Mesothelial cell of epicardium (in vitro differentiated cells): ENCODE results near the gene YWHAG. TPM values are rescaled to one million over a fixed set of nuclear protein-coding genes. Genes with fewer than 3 reads are reported as not detected.

Experiments
- DNase-seq, 2 experiments: peaks; one replicate each; pipeline ENCODE4 v3.0.0; 2021; ENCODE audit warnings: low spot score in 2 of 2; ENCODE audit not compliant: unreplicated experiment in 2 of 2
- H3K27ac Mint-ChIP-seq: 2 replicates; pipeline ENCODE4 v1.8.0; 2021; ENCODE audit warnings: mixed read lengths
- H3K27me3 Mint-ChIP-seq: 2 replicates; pipeline ENCODE4 v1.8.0; 2021; ENCODE audit warnings: low read depth, mixed read lengths
- H3K36me3 Mint-ChIP-seq: 2 replicates; pipeline ENCODE4 v1.8.0; 2021; ENCODE audit warnings: mixed read lengths
- H3K4me1 Mint-ChIP-seq: 2 replicates; pipeline ENCODE4 v1.8.0; 2021; ENCODE audit warnings: mixed read lengths
- H3K4me3 Mint-ChIP-seq: 2 replicates; pipeline ENCODE4 v1.8.0; 2021; ENCODE audit warnings: mild to moderate bottlenecking, moderate library complexity, mixed read lengths
- H3K9me3 Mint-ChIP-seq: 2 replicates; pipeline ENCODE4 v1.8.0; 2021; ENCODE audit warnings: mixed read lengths
- CTCF ChIP-seq: fragments of 200-600 bp; sonication (generic); IDR thresholded peaks from one replicate; pipeline ENCODE4 v1.5.0; 2021; ENCODE audit warnings: antibody characterized with exemption; ENCODE audit not compliant: unreplicated experiment
- total RNA-seq: library from RNA; stranded (reverse); gene quantifications from 3 replicates; pipeline ENCODE4 v1.2.1, GENCODE V29; 2021

YWHAG gene
- total RNA-seq, 1 donor from 2014 or later: 145 TPM

GRCh38 chr7:76359978-76360638, 1.3 kb upstream of the YWHAG start:
- no peak for DNase-seq
- peaks cover 10% of the 10 kb centered on the region for H3K36me3 Mint-ChIP-seq
- H3K9me3 Mint-ChIP-seq: peaks cover 2% of the 10 kb centered on the region
- peak overlapping the region; percentile 86 for H3K4me3 Mint-ChIP-seq
- H3K4me1 Mint-ChIP-seq: peaks cover 40% of the 10 kb centered on the region
- H3K27ac Mint-ChIP-seq: peak overlapping the region; percentile 98
- TF ChIP-seq CTCF: no peak
- H3K27me3 Mint-ChIP-seq: no peaks in the 10 kb centered on the region

- peak; percentile 97 to 98 for DNase-seq
- Mint-ChIP-seq H3K27me3 (no peaks in the 10 kb centered on the region), H3K36me3 (peaks cover 17% of the 10 kb centered on the region), H3K27ac (peak overlapping the region; percentile 98), H3K4me3 (peak overlapping the region; percentile 86), H3K9me3 (peaks cover 3% of the 10 kb centered on the region), H3K4me1 (peaks cover 39% of the 10 kb centered on the region)
- peak; percentile 69 for TF ChIP-seq CTCF
Measured at GRCh38 chr7:76359111-76359977, 553 bp upstream of the YWHAG start.

- H3K9me3 Mint-ChIP-seq: peaks cover 3% of the 10 kb centered on the region
- H3K4me1 Mint-ChIP-seq: peaks cover 35% of the 10 kb centered on the region
- peak overlapping the region; percentile 96 for H3K4me3 Mint-ChIP-seq
- H3K36me3 Mint-ChIP-seq: peaks cover 18% of the 10 kb centered on the region
- H3K27me3 Mint-ChIP-seq: no peaks in the 10 kb centered on the region
- TF ChIP-seq CTCF: no peak
- DNase-seq: no peak
- H3K27ac Mint-ChIP-seq: peak overlapping the region; percentile 97
Measured at GRCh38 chr7:76358011-76358480, 745 bp downstream of the YWHAG start.

- TF ChIP-seq CTCF: no peak
- H3K27ac Mint-ChIP-seq: peak overlapping the region; percentile 97
- peaks cover 38% of the 10 kb centered on the region for H3K4me1 Mint-ChIP-seq
- peaks cover 3% of the 10 kb centered on the region for H3K9me3 Mint-ChIP-seq
- peaks cover 18% of the 10 kb centered on the region for H3K36me3 Mint-ChIP-seq
- no peaks in the 10 kb centered on the region for H3K27me3 Mint-ChIP-seq
- DNase-seq: no peak
- H3K4me3 Mint-ChIP-seq: peak overlapping the region; percentile 96
Measured at GRCh38 chr7:76357475-76358010, 1.2 kb downstream of the YWHAG start.

- no peaks in the 10 kb centered on the region for H3K27me3 Mint-ChIP-seq
- TF ChIP-seq CTCF: no peak
- peaks cover 44% of the 10 kb centered on the region for H3K4me1 Mint-ChIP-seq
- H3K27ac Mint-ChIP-seq: peak overlapping the region; percentile 97
- H3K9me3 Mint-ChIP-seq: peaks cover 6% of the 10 kb centered on the region
- peaks cover 23% of the 10 kb centered on the region for H3K36me3 Mint-ChIP-seq
- no peak for DNase-seq
- peak overlapping the region; percentile 96 for H3K4me3 Mint-ChIP-seq
Measured at GRCh38 chr7:76356823-76357222, 2.0 kb downstream of the YWHAG start.
